GM12878 (cell line): Measurements from ENCODE around the gene RASGRF2. TPM values are rescaled to one million over a fixed set of nuclear protein-coding genes. Genes with fewer than 3 reads are reported as not detected.

ENCODE experiments used
- ATAC-seq: fragments of 200-7000 bp; cut with Tn5 transposase; 3 replicates; pipeline ENCODE4 v1.9.1; 2020; ENCODE audit warnings: mild to moderate bottlenecking, moderate library complexity
- BruUV-seq: library from RNA; stranded (reverse); fragments of 400-500 nt; replicated peaks from 2 replicates; lab custom pipeline; 2021; lab: Mats Ljungman, UMichigan
- CTCF ChIA-PET: fragments of 300-600 bp; sonication (Branson Sonifier 250); formaldehyde crosslinking; extraction: SDS; loops from one replicate; lab custom pipeline; 2021; ENCODE audit warnings: inconsistent platforms; lab: Yijun Ruan, JAX
- POLR2A ChIA-PET: fragments of 350-600 bp; formaldehyde crosslinking; extraction: SDS; loops from one replicate; lab custom pipeline; 2021; ENCODE audit warnings: inconsistent platforms; lab: Charles Lee
- RAD21 ChIA-PET: fragments of 300-600 bp; sonication (Branson Sonifier 250); formaldehyde crosslinking; loops from one replicate; lab custom pipeline; 2023; ENCODE audit warnings: antibody characterized with exemption; ENCODE audit not compliant: unreplicated experiment; lab: Charles Lee
- SMC1A ChIA-PET: fragments of 300-600 bp; sonication (Branson Sonifier 250); formaldehyde crosslinking; loops from one replicate; lab custom pipeline; 2023; ENCODE audit not compliant: unreplicated experiment, uncharacterized antibody; lab: Charles Lee
- DNase-seq: peaks from one replicate; pipeline ENCODE4 v3.0.0-alpha.2; 2011; ENCODE audit warnings: low read depth, low spot score
- FAIRE-seq: peaks from 3 replicates; lab custom pipeline; 2011; peaks lifted over from hg19 to GRCh38; lab: Jason Lieb, UNC
- H2AFZ ChIP-seq: 2 replicates; pipeline ENCODE4 v1.6.0; 2011; ENCODE audit warnings: low read depth, low read length, control low read depth; ENCODE audit not compliant: control insufficient read depth
- H3K27ac ChIP-seq: 2 replicates; pipeline ENCODE4 v1.5.1; 2011; ENCODE audit warnings: control low read depth; ENCODE audit not compliant: control insufficient read depth, insufficient read depth
- H3K27me3 ChIP-seq, 2 experiments: replicated peaks in 1 of 2; 2 replicates each; pipeline versions ENCODE4 v1.6.0 to v1.6.1; 2011; ENCODE audit warnings: low read length in 1 of 2; ENCODE audit not compliant: control insufficient read depth in 2 of 2, insufficient read depth in 2 of 2
- H3K36me3 ChIP-seq, 2 experiments: 2 replicates each; pipeline ENCODE4 v1.5.1; 2011; ENCODE audit warnings: low read length in 1 of 2; ENCODE audit not compliant: control insufficient read depth in 2 of 2, insufficient read depth in 2 of 2
- H3K4me1 ChIP-seq: 2 replicates; pipeline ENCODE4 v1.6.1; 2011; ENCODE audit warnings: mild to moderate bottlenecking, low read length, moderate library complexity, mixed read lengths; ENCODE audit not compliant: control insufficient read depth, insufficient read depth
- H3K4me2 ChIP-seq: 2 replicates; pipeline ENCODE4 v1.6.0; 2011; ENCODE audit warnings: control low read depth; ENCODE audit not compliant: control insufficient read depth, insufficient read depth
- H3K4me3 ChIP-seq: fragments of 200-600 bp; sonication (generic); 2 replicates; pipeline ENCODE4 v1.5.1; 2016
- H3K79me2 ChIP-seq: 2 replicates; pipeline ENCODE4 v1.6.0; 2011; ENCODE audit warnings: low read length; ENCODE audit not compliant: control insufficient read depth, insufficient read depth
- H3K9ac ChIP-seq: 2 replicates; pipeline ENCODE4 v1.8.0; 2011; ENCODE audit warnings: low read length, control low read depth, mixed read lengths; ENCODE audit not compliant: control insufficient read depth, insufficient read depth
- H3K9me3 ChIP-seq: replicated peaks from 3 replicates; pipeline ENCODE4 v1.5.1; 2011; ENCODE audit warnings: mild to moderate bottlenecking, low read length; ENCODE audit not compliant: control insufficient read depth, insufficient read depth
- H4K20me1 ChIP-seq: 2 replicates; pipeline ENCODE4 v1.6.0; 2011; ENCODE audit not compliant: control insufficient read depth, insufficient read depth
- ATF7 ChIP-seq: fragments of 450-650 bp; IDR thresholded peaks from 2 replicates; pipeline ENCODE4 v1.6.1; 2016; ENCODE audit warnings: low read depth, mild to moderate bottlenecking
- BMI1 ChIP-seq: fragments of 450-650 bp; IDR thresholded peaks from 2 replicates; pipeline ENCODE4 v1.6.1; 2016; ENCODE audit warnings: mild to moderate bottlenecking, moderate library complexity, borderline replicate concordance
- E4F1 ChIP-seq: fragments of 450-650 bp; IDR thresholded peaks from 2 replicates; pipeline ENCODE4 v1.6.1; 2018; ENCODE audit warnings: borderline replicate concordance, mild to moderate bottlenecking; ENCODE audit not compliant: partially characterized antibody
- MYC ChIP-seq: IDR thresholded peaks from 2 replicates; pipeline ENCODE4 v1.6.1; 2011; ENCODE audit warnings: mild to moderate bottlenecking, low read length, moderate library complexity, inconsistent platforms; ENCODE audit not compliant: insufficient read depth, insufficient replicate concordance, insufficient read length, severe bottlenecking
- NFYB ChIP-seq: IDR thresholded peaks from 2 replicates; pipeline ENCODE4 v1.6.1; 2011; ENCODE audit warnings: low read depth, mild to moderate bottlenecking, low read length, improper control_type of control experiment, moderate library complexity; ENCODE audit not compliant: insufficient read depth
- PAX5 ChIP-seq: IDR thresholded peaks from 2 replicates; pipeline ENCODE4 v1.6.1; 2011; ENCODE audit warnings: low read depth, low read length, borderline replicate concordance
- STAT1 ChIP-seq: fragments of 450-650 bp; conservative IDR thresholded peaks from 2 replicates; pipeline ENCODE4 v1.6.1; 2014; ENCODE audit warnings: antibody characterized with exemption, mild to moderate bottlenecking
- USF2 ChIP-seq: IDR thresholded peaks from 2 replicates; pipeline ENCODE4 v1.6.1; 2011; ENCODE audit warnings: low read depth, low read length, improper control_type of control experiment, borderline replicate concordance
- WRNIP1 ChIP-seq: IDR thresholded peaks from 2 replicates; pipeline ENCODE4 v1.6.1; 2011; ENCODE audit warnings: low read depth, low read length, improper control_type of control experiment, borderline replicate concordance
- YBX1 ChIP-seq: fragments of 450-650 bp; IDR thresholded peaks from 2 replicates; pipeline ENCODE4 v1.6.1; 2016; ENCODE audit warnings: antibody characterized with exemption
- ZNF384 ChIP-seq: IDR thresholded peaks from 2 replicates; pipeline ENCODE4 v1.6.1; 2012; ENCODE audit warnings: low read depth, mild to moderate bottlenecking, low read length, improper control_type of control experiment, borderline replicate concordance
- WGBS: methylation state at CpG from one replicate; pipeline ENCODE4 v1.1.6; 2016; ENCODE audit warnings: low lambda C conversion rate; ENCODE audit not compliant: insufficient replicate concordance, insufficient coverage; ENCODE audit errors: missing lambda C conversion rate; 5-methylcytosine and 5-hydroxymethylcytosine counted together
- in situ Hi-C: fragments of 300-500 bp; cut with MboI; formaldehyde crosslinking; loops from 9 replicates; pipeline ENCODE4 v1.14.3; 2018; ENCODE audit warnings: mixed read lengths
- intact Hi-C: fragments of 100-400 bp; cut with micrococcal nuclease; formaldehyde crosslinking; loops from one replicate; pipeline ENCODE4 v1.14.2; 2022; ENCODE audit not compliant: unreplicated experiment
- polyA plus RNA-seq, 11 experiments: library from polyadenylated mRNA; depleted of rRNA in 4 of 11; unstranded in 6 of 11; stranded (reverse) in 5 of 11; fragments of >200 nt; fragmentation: Nextera tagmentation in 4 of 11; fragmentation: Illumina TruSeq in 1 of 11; extraction: Ambion mirVana in 4 of 11; extraction: Trizol in 1 of 11; gene quantifications; 1 replicate in 1 of 11; 2 replicates in 10 of 11; pipeline versions ENCODE4 v1.2.1 to v1.2.3, GENCODE V29; 2011 to 2016; ENCODE audit warnings: inconsistent platforms in 2 of 11, missing spikeins in 2 of 11, low read depth in 1 of 11
- total RNA-seq, 4 experiments: library from RNA; depleted of rRNA in 3 of 4; stranded (reverse); fragments of >200 nt in 3 of 4; fragmentation: Illumina TruSeq in 1 of 4; extraction: Trizol in 1 of 4; gene quantifications; 2 replicates each; pipeline versions ENCODE4 v1.2.1 to v1.2.3, GENCODE V29; 2013 to 2021

Gene RASGRF2
- total and polyA plus RNA-seq, 10 of the 15 experiments (the other 5 are each of a cell fraction or from before 2014, with no cell fraction given) = 0.05 to 0.24 (median 0.07) TPM

GRCh38 chr5:81239613-81240012 lies 279.4 kb downstream of the RASGRF2 start:
- H3K36me3 ChIP-seq = no peaks in the 10 kb centered on the region
- intact Hi-C loops = no loop called here
- SMC1A ChIA-PET = no interaction called here
- WGBS = 76% methylated on average over 5 of the region's 5 CpGs
- ATAC-seq (no peak), FAIRE-seq (no peak), DNase-seq (no peak)
- no peak overlapping the region for H3K27ac ChIP-seq
- no TSS peak for BruUV-seq
- no peak overlapping the region for H2AFZ ChIP-seq
- RAD21 ChIA-PET = no interaction called here
- H3K4me3 ChIP-seq = no peak overlapping the region
- CTCF ChIA-PET = no interaction called here
- H3K79me2 ChIP-seq = no peaks in the 10 kb centered on the region
- H3K4me2 ChIP-seq = no peak overlapping the region
- no peak overlapping the region for H3K9ac ChIP-seq
- H3K27me3 ChIP-seq = no peaks in the 10 kb centered on the region
- POLR2A ChIA-PET = no interaction called here
- in situ Hi-C loops = no loop called here
- peaks cover 3% of the 10 kb centered on the region; the same call in 1 of the 2 replicates for H3K4me1 ChIP-seq
- no peaks in the 10 kb centered on the region for H4K20me1 ChIP-seq
- TF ChIP-seq MYC = no peak
- no peak for TF ChIP-seq ATF7
- TF ChIP-seq WRNIP1 = no peak
- TF ChIP-seq E4F1 = no peak
- TF ChIP-seq USF2 = no peak
- no peak for TF ChIP-seq PAX5
- TF ChIP-seq STAT1 = no peak
- no peak for TF ChIP-seq ZNF384
- TF ChIP-seq BMI1 = no peak
- TF ChIP-seq NFYB = no peak
- TF ChIP-seq YBX1 = no peak
- H3K9me3 ChIP-seq = no peaks in the 10 kb centered on the region
